Gastrocnemius medialis (tissue), 4 donors: ENCODE measurements around the gene EIF2A. TPM values are rescaled to one million over a fixed set of nuclear protein-coding genes. Genes with fewer than 3 reads are reported as not detected.

Experiments used
- ATAC-seq, 2 donors: fragments of 150-250 bp; one replicate each; pipeline ENCODE4 v1.9.1; 2016
- DNase-seq, 2 donors: peaks; one replicate each; pipeline ENCODE4 v3.0.0-alpha.2; 2019
- H3K27ac ChIP-seq, 4 donors: fragments of 200-600 bp; sonication (generic); 1 replicate in 1 of 4; 2 replicates in 3 of 4; pipeline ENCODE4 v1.5.1; 2016 to 2018; ENCODE audit warnings: mild to moderate bottlenecking in 2 of 4, moderate library complexity in 1 of 4
- H3K27me3 ChIP-seq, 3 donors: fragments of 200-600 bp; sonication (generic) in 2 of 3; 1 replicate in 1 of 3; 2 replicates in 2 of 3; pipeline versions ENCODE4 v1.5.1 to v1.6.0; 2016 to 2019; ENCODE audit warnings: mild to moderate bottlenecking in 1 of 3, moderate library complexity in 1 of 3
- H3K36me3 ChIP-seq, 2 donors: fragments of 200-600 bp; sonication (generic) in 1 of 2; one replicate each; pipeline ENCODE4 v1.5.1; 2017 to 2018
- H3K4me1 ChIP-seq, 2 donors: fragments of 200-600 bp; sonication (generic) in 1 of 2; one replicate each; pipeline ENCODE4 v1.5.1; 2016 to 2017; ENCODE audit warnings: mild to moderate bottlenecking in 2 of 2
- H3K4me3 ChIP-seq, 4 donors: fragments of 200-600 bp; sonication (generic) in 3 of 4; 1 replicate in 1 of 4; 2 replicates in 3 of 4; pipeline ENCODE4 v1.5.1; 2016 to 2019; ENCODE audit warnings: mild to moderate bottlenecking in 2 of 4
- H3K9me3 ChIP-seq, 3 donors: fragments of 200-600 bp; sonication (generic) in 2 of 3; 1 replicate in 1 of 3; 2 replicates in 2 of 3; pipeline ENCODE4 v1.5.1; 2016 to 2019
- POLR2A ChIP-seq, 2 donors: fragments of 450-650 bp; IDR thresholded peaks; one replicate each; pipeline ENCODE4 v1.6.1; 2017; ENCODE audit warnings: antibody characterized with exemption in 2 of 2, mild to moderate bottlenecking in 2 of 2, moderate library complexity in 2 of 2
- in situ Hi-C, 4 donors: fragments of 200-750 bp; cut with MboI; loops; one replicate each; pipeline versions ENCODE4 v1.15.0 to v1.8.0; 2017; ENCODE audit warnings: low sequenced_read_pairs in 4 of 4
- intact Hi-C: fragments of 100-400 bp; cut with DNase I; formaldehyde crosslinking; loops from one replicate; pipeline ENCODE4 v1.15.1; 2023; ENCODE audit warnings: low total_unique reads
- total RNA-seq, 4 donors: library from RNA; depleted of rRNA; stranded (reverse); fragments of >200 nt; gene quantifications; one replicate each; pipeline versions ENCODE4 v1.1.0 to v1.2.3, GENCODE V29; 2016
- TF ChIP-seq, protein P1 (sequence below), 5 experiments: fragments of 450-650 bp in 3 of 5; fragments of 200-600 bp in 2 of 5; sonication (generic) in 2 of 5; IDR thresholded peaks in 4 of 5; conservative IDR thresholded peaks in 1 of 5; 1 replicate in 4 of 5; 2 replicates in 1 of 5; pipeline ENCODE4 v1.5.1; 2016 to 2019; ENCODE audit warnings: antibody characterized with exemption in 5 of 5, mild to moderate bottlenecking in 3 of 5, moderate library complexity in 3 of 5

Gene EIF2A
- total RNA-seq, 4 donors from 2014 or later, result 150 to 168 (median 163) TPM

DNA sequence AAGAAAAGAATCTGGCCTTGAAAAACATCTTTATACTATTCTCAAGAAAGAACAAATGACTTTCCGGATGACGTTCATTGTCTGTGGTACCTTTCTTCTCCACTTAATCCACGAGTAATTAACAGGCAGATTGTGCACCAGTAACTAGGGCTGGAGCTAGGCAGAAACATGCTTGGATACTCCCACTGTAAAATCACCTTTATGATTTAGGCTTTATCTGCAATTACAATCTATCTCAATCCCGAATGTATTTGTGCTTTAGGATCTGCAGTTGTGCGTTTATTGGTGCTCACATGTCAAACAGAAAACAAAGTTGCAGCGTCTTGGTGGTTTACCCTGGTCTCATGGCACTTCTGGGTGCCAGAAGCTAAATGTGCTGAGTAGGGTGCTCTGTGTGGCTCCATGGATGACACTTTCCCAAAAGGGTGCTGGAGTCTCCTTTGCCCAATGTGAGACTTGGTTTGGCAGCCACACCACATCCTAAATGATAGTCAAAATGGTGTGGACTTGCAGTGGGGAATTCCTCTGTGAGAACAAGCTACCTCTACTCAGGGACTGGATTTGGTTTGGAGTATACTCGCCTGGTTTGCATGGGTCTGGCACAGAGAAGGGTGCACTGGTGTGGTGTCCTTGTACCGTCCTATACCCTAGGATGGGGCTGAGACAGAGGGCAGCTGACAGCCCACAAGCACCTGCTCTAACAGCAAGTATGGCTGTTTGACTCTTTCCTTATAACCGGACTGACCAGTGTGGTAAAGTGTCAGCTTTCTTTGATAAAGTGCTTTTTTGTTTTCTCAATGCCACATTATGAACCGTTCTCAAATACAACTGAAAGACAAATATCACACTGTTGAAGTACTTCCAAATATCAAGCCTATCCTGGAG lies 8.0 kb upstream of the EIF2A start:
- ATAC-seq (no peak), DNase-seq (no peak)
- peaks cover 0 to 14% of the 10 kb centered on the region in 2 donors for H3K36me3 ChIP-seq
- H3K9me3 ChIP-seq, result no peaks in the 10 kb centered on the region
- no peaks in the 10 kb centered on the region for H3K27me3 ChIP-seq
- H3K27ac ChIP-seq, result no peak overlapping the region
- intact Hi-C loops (no loop called here), in situ Hi-C loops (no loop called here)
- no peak overlapping the region for H3K4me3 ChIP-seq
- H3K4me1 ChIP-seq, result peaks cover under 1 to 5% of the 10 kb centered on the region in 2 donors
- TF ChIP-seq POLR2A (IDR thresholded peaks at IDR 0.05), result no peak
- TF ChIP-seq, protein P1, sequence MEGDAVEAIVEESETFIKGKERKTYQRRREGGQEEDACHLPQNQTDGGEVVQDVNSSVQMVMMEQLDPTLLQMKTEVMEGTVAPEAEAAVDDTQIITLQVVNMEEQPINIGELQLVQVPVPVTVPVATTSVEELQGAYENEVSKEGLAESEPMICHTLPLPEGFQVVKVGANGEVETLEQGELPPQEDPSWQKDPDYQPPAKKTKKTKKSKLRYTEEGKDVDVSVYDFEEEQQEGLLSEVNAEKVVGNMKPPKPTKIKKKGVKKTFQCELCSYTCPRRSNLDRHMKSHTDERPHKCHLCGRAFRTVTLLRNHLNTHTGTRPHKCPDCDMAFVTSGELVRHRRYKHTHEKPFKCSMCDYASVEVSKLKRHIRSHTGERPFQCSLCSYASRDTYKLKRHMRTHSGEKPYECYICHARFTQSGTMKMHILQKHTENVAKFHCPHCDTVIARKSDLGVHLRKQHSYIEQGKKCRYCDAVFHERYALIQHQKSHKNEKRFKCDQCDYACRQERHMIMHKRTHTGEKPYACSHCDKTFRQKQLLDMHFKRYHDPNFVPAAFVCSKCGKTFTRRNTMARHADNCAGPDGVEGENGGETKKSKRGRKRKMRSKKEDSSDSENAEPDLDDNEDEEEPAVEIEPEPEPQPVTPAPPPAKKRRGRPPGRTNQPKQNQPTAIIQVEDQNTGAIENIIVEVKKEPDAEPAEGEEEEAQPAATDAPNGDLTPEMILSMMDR (IDR thresholded peaks at IDR 0.05 in 4 of 5, conservative IDR thresholded peaks at IDR 0.05 in 1 of 5), result no peak

DNA sequence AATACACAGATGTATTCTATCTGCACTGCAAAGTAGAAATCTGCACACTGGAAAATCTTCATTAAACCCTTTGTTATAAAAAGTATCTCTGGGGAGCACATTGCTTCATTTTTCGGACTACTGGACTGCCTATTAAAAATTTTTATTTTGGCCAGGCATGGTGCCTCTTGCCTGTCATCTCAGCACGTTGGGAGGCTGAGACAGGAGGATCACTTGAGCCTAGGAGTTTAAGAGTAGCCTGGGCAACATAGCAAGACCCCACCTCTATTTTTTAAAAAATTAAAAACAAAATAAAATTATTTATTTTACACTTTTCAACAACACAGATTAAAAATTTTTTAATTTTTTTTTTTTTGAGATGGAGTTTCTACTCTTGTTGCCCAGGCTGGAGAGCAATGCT lies 6.3 kb upstream of the EIF2A start:
- in situ Hi-C loops (loop anchor here in 1 of 4 donors (10.0 kb wide), 1 partner anchor 65 kb away; the partner anchor contains the start of gene SELENOT), intact Hi-C loops (loop anchor here (10.0 kb wide), 1 partner anchor 565 kb away; the partner anchor contains the start of gene PFN2)
- no peaks in the 10 kb centered on the region for H3K9me3 ChIP-seq
- H3K27me3 ChIP-seq, result no peaks in the 10 kb centered on the region
- ATAC-seq (no peak), DNase-seq (no peak)
- peaks cover 18 to 22% of the 10 kb centered on the region in 2 donors for H3K4me1 ChIP-seq
- H3K27ac ChIP-seq, result no peak overlapping the region
- H3K36me3 ChIP-seq, result peaks cover 0 to 23% of the 10 kb centered on the region in 2 donors
- no peak overlapping the region for H3K4me3 ChIP-seq
- TF ChIP-seq, protein P1 (IDR thresholded peaks at IDR 0.05 in 4 of 5, conservative IDR thresholded peaks at IDR 0.05 in 1 of 5), result no peak
- no peak for TF ChIP-seq POLR2A (IDR thresholded peaks at IDR 0.05)

- Histone ChIP-seq H3K4me3 (no peak overlapping the region), H3K27me3 (no peaks in the 10 kb centered on the region), H3K27ac (no peak overlapping the region), H3K4me1 (peaks cover 18 to 23% of the 10 kb centered on the region in 2 donors), H3K36me3 (peaks cover 0 to 23% of the 10 kb centered on the region in 2 donors), H3K9me3 (no peaks in the 10 kb centered on the region)
- TF ChIP-seq, protein P1 (IDR thresholded peaks at IDR 0.05 in 4 of 5, conservative IDR thresholded peaks at IDR 0.05 in 1 of 5), result no peak
- no peak for TF ChIP-seq POLR2A (IDR thresholded peaks at IDR 0.05)
- intact Hi-C loops (loop anchor here (10.0 kb wide), 1 partner anchor 566 kb away; the partner anchor contains the start of gene PFN2), in situ Hi-C loops (loop anchor here in 1 of 4 donors (10.0 kb wide), 1 partner anchor 64 kb away; the partner anchor contains the start of gene SELENOT)
- ATAC-seq (no peak), DNase-seq (no peak)
Observed at GRCh38 chr3:150540991-150541390, 5.6 kb upstream of the EIF2A start.

GRCh38 chr3:150543128-150543527 lies 3.5 kb upstream of the EIF2A start:
- peaks cover 28 to 35% of the 10 kb centered on the region in 2 donors for H3K4me1 ChIP-seq
- no peaks in the 10 kb centered on the region for H3K9me3 ChIP-seq
- DNase-seq (no peak), ATAC-seq (no peak)
- no peaks in the 10 kb centered on the region for H3K27me3 ChIP-seq
- in situ Hi-C loops (loop anchor here in 1 of 4 donors (10.0 kb wide), 1 partner anchor 62 kb away; the partner anchor contains the start of gene SELENOT), intact Hi-C loops (loop anchor here (10.0 kb wide), 1 partner anchor 568 kb away; the partner anchor contains the start of gene PFN2)
- H3K36me3 ChIP-seq, result peaks cover 0 to 23% of the 10 kb centered on the region in 2 donors
- peak overlapping the region in 2 of 4 donors; percentile 6 to 97 for H3K27ac ChIP-seq
- TF ChIP-seq POLR2A (IDR thresholded peaks at IDR 0.05), result no peak
- TF ChIP-seq, protein P1 (IDR thresholded peaks at IDR 0.05 in 4 of 5, conservative IDR thresholded peaks at IDR 0.05 in 1 of 5), result no peak
- no peak overlapping the region for H3K4me3 ChIP-seq
